Measurements from ENCODE around the gene ZC2HC1C. TPM values are rescaled to one million over a fixed set of nuclear protein-coding genes. Genes with fewer than 3 reads are reported as not detected.

Gene ZC2HC1C
- total RNA-seq, 2 experiments from 2014 or later, result 0.41 to 0.45 TPM

DNA sequence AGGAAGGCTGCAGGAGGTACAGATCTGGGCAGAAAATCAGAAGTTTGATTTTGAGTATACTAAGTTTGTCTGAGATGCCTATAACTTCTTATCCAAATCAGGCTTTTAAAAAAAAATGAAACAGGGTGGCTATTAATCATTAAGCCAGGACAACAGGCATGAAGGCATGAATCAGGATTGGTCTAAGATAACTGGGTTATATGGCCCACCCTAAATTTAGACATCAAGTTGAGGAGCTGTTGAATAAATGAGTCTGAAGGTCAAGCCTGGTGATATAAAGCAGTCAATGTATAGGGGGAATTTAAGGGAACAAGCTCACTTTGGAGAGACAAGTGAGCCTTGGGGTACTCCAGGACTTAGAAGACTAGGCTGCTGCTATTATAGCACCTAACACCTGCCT lies 28.8 kb downstream of the ZC2HC1C start:
- intact Hi-C loops (cut with micrococcal nuclease), result no loop called here
- TF ChIP-seq, protein P1, sequence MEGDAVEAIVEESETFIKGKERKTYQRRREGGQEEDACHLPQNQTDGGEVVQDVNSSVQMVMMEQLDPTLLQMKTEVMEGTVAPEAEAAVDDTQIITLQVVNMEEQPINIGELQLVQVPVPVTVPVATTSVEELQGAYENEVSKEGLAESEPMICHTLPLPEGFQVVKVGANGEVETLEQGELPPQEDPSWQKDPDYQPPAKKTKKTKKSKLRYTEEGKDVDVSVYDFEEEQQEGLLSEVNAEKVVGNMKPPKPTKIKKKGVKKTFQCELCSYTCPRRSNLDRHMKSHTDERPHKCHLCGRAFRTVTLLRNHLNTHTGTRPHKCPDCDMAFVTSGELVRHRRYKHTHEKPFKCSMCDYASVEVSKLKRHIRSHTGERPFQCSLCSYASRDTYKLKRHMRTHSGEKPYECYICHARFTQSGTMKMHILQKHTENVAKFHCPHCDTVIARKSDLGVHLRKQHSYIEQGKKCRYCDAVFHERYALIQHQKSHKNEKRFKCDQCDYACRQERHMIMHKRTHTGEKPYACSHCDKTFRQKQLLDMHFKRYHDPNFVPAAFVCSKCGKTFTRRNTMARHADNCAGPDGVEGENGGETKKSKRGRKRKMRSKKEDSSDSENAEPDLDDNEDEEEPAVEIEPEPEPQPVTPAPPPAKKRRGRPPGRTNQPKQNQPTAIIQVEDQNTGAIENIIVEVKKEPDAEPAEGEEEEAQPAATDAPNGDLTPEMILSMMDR (IDR thresholded peaks at IDR 0.05), result no peak
- no peaks in the 10 kb centered on the region for H3K4me1 Mint-ChIP-seq (ENCODE audit: low read depth)
- CTCF ChIA-PET, result interaction anchor here (0.7 to 1.4 kb wide), 4 partner anchors 9 to 237 kb away, joined by 3 to 5 read pairs (median 4); no protein-coding TSS in a partner anchor
- DNase-seq (no peak), ATAC-seq (no peak)
- peaks cover 34% of the 10 kb centered on the region for H3K36me3 Mint-ChIP-seq (ENCODE audit: low read depth)
- no peak overlapping the region for H3K4me3 Mint-ChIP-seq
- POLR2A ChIA-PET, result no interaction called here
- no peaks in the 10 kb centered on the region for H3K27me3 Mint-ChIP-seq
- H3K9me3 Mint-ChIP-seq, result no peaks in the 10 kb centered on the region
- no peak overlapping the region for H3K27ac Mint-ChIP-seq

DNA sequence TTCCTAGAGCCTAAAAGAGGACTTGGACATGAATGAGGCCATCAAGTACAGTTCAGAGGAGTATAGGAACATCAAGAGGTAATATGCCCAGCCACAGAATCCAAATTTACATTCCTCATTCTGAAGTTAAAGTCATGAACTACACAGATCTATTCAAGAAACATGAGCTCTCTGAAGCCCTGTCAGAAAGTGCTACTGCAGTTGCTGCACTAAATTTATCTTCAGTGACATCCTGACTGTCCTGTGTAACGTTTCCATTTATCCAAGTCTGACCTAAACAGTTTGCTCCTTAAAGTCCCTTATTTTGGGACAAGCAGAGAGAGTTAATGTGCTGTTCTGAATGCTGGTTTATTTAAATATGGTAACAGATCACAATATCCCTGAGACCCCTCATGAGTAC lies 29.2 kb downstream of the ZC2HC1C start:
- Mint-ChIP-seq H3K4me1 (ENCODE audit: low read depth) (no peaks in the 10 kb centered on the region), H3K36me3 (ENCODE audit: low read depth) (peaks cover 35% of the 10 kb centered on the region), H3K27ac (no peak overlapping the region), H3K9me3 (no peaks in the 10 kb centered on the region), H3K27me3 (no peaks in the 10 kb centered on the region), H3K4me3 (no peak overlapping the region)
- POLR2A ChIA-PET, result no interaction called here
- CTCF ChIA-PET, result interaction anchor here (0.7 to 1.4 kb wide), 4 partner anchors 9 to 237 kb away, joined by 3 to 5 read pairs (median 4); no protein-coding TSS in a partner anchor
- ATAC-seq, result no peak
- intact Hi-C loops (cut with micrococcal nuclease), result no loop called here
- TF ChIP-seq, protein P1 (IDR thresholded peaks at IDR 0.05), result no peak
- DNase-seq, result no peak

DNA sequence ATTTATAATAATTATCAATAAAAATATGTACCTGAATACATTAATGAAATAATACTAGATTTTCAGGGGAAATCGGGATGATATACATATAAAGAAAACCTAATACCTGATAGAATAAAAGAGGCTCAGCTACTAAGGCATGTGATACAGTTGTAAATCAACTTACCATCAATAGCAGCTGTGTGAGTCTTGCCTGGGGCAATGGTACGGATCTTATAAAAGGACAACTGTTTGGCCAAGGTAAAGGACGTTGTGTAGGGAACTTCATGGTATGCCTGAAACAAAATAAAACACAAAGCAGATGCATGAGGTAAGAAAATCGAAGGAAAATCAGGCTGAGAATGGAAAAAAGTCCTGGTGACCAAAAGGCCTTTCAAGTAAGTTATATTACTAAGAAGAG lies 32.0 kb downstream of the ZC2HC1C start:
- H3K27ac Mint-ChIP-seq, result no peak overlapping the region
- ChIA-PET POLR2A (interaction anchor here (1.0 to 1.6 kb wide), 2 partner anchors 16 to 25 kb away, joined by 3 to 4 read pairs; partner anchors contain the start of gene NEK9), CTCF (interaction anchor here (2.6 kb wide), 1 partner anchor 13 kb away, joined by 11 read pairs; no protein-coding TSS in a partner anchor)
- DNase-seq (no peak), ATAC-seq (no peak)
- H3K36me3 Mint-ChIP-seq (ENCODE audit: low read depth), result peaks cover 40% of the 10 kb centered on the region
- intact Hi-C loops (cut with micrococcal nuclease), result no loop called here
- TF ChIP-seq, protein P1 (IDR thresholded peaks at IDR 0.05), result no peak
- no peaks in the 10 kb centered on the region for H3K9me3 Mint-ChIP-seq
- no peaks in the 10 kb centered on the region for H3K4me1 Mint-ChIP-seq (ENCODE audit: low read depth)
- H3K4me3 Mint-ChIP-seq, result no peak overlapping the region
- no peaks in the 10 kb centered on the region for H3K27me3 Mint-ChIP-seq

DNA sequence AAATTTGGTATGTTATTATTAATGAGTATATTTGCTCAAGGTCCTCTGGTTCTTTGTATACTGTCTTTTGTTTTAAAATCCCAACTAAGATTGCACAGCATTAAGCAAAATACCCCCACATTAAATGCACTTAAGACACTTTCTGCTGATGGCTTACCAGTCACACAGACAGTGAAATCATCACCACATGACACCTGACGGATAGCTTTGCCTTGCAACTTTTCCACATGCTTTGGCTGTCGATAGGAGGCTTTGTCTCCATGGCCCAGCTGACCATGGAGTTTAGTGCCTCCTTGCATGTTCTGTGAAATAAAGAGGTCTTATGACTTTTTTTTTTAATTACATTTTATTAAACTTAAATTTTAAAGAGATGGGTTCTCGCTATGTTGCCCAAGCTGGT lies 37.7 kb downstream of the ZC2HC1C start:
- peaks cover 34% of the 10 kb centered on the region for H3K36me3 Mint-ChIP-seq (ENCODE audit: low read depth)
- ATAC-seq, result no peak
- no peak overlapping the region for H3K27ac Mint-ChIP-seq
- CTCF ChIA-PET, result interaction anchor here (1.1 to 1.3 kb wide), 2 partner anchors 202 to 246 kb away, joined by 4 read pairs; no protein-coding TSS in a partner anchor
- POLR2A ChIA-PET, result no interaction called here
- H3K4me3 Mint-ChIP-seq, result no peak overlapping the region
- H3K4me1 Mint-ChIP-seq (ENCODE audit: low read depth), result no peaks in the 10 kb centered on the region
- H3K9me3 Mint-ChIP-seq, result no peaks in the 10 kb centered on the region
- TF ChIP-seq, protein P1 (IDR thresholded peaks at IDR 0.05), result no peak
- intact Hi-C loops (cut with micrococcal nuclease), result no loop called here
- DNase-seq, result no peak
- no peaks in the 10 kb centered on the region for H3K27me3 Mint-ChIP-seq

DNA sequence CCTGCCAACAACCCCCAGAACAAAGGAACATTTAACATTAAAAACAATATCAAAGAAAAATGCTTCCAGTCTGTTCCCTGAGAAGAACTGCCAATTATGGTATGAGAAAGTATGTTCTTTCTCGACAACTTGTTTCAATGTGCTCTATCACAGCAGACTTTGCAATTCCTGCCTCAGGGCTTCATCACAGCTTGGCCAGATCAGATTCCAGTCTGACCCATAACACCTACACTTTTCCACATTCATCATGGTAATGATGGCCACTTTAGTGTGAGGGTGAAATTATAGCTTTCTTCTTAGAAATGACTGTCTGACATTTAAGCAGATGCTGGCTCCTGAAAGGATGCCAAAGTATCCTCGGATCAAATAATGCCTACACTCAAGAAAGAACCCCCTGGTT lies 40.4 kb downstream of the ZC2HC1C start:
- TF ChIP-seq, protein P1 (IDR thresholded peaks at IDR 0.05), result no peak
- Mint-ChIP-seq H3K9me3 (no peaks in the 10 kb centered on the region), H3K27me3 (no peaks in the 10 kb centered on the region), H3K27ac (no peak overlapping the region), H3K4me3 (no peak overlapping the region), H3K36me3 (ENCODE audit: low read depth) (peaks cover 40% of the 10 kb centered on the region), H3K4me1 (ENCODE audit: low read depth) (peaks cover 10% of the 10 kb centered on the region)
- ATAC-seq, result no peak
- intact Hi-C loops (cut with micrococcal nuclease), result no loop called here
- POLR2A ChIA-PET, result no interaction called here
- CTCF ChIA-PET, result interaction anchor here (0.9 to 1.1 kb wide), 3 partner anchors 9 to 21 kb away, joined by 3 read pairs; no protein-coding TSS in a partner anchor
- DNase-seq, result no peak

All from activated CD8-positive, alpha-beta T cell treated with anti-CD3 and anti-CD28 coated beads for 36 hours (primary cell).